Measurements from ENCODE around the gene TRIP12.

DNA sequence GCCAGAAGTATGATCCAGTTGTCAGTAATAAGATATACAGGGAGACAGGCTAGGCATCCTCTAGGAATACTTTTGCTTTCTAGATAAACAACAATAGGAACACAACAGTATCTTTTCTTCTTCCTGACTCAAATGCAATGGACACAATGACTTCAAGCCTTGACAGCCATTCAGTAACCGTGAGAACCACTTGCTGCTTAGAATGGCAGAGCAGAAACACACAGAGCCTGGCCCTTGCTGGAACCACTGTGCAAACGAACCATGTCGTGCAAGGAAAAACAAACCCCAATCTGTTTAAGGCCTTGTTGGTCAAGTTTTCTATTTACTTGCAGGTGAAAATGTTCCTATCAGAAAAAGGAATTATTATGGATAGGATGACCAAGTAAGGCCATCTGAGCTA, 18.8 kb downstream of the TRIP12 start:
- TF ChIP-seq, protein P1, sequence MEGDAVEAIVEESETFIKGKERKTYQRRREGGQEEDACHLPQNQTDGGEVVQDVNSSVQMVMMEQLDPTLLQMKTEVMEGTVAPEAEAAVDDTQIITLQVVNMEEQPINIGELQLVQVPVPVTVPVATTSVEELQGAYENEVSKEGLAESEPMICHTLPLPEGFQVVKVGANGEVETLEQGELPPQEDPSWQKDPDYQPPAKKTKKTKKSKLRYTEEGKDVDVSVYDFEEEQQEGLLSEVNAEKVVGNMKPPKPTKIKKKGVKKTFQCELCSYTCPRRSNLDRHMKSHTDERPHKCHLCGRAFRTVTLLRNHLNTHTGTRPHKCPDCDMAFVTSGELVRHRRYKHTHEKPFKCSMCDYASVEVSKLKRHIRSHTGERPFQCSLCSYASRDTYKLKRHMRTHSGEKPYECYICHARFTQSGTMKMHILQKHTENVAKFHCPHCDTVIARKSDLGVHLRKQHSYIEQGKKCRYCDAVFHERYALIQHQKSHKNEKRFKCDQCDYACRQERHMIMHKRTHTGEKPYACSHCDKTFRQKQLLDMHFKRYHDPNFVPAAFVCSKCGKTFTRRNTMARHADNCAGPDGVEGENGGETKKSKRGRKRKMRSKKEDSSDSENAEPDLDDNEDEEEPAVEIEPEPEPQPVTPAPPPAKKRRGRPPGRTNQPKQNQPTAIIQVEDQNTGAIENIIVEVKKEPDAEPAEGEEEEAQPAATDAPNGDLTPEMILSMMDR (IDR thresholded peaks at IDR 0.05): no peak
- TF ChIP-seq POLR2A (IDR thresholded peaks at IDR 0.05): no peak
- no peak for TF ChIP-seq POLR2AphosphoS5 (IDR thresholded peaks at IDR 0.05; ENCODE audit: insufficient read depth in 1 of 2, low read depth in 1 of 2)
